ENCODE measurements around the gene ARID1A. TPM values are rescaled to one million over a fixed set of nuclear protein-coding genes. Genes with fewer than 3 reads are reported as not detected.
"Not testable (repeated sequence)": the region's sequence is repeated elsewhere in the genome, so short reads cannot be mapped to it uniquely, and the experiment has no call there.

The ARID1A gene
- total RNA-seq, 1 donor from 2014 or later, result 186 TPM

DNA sequence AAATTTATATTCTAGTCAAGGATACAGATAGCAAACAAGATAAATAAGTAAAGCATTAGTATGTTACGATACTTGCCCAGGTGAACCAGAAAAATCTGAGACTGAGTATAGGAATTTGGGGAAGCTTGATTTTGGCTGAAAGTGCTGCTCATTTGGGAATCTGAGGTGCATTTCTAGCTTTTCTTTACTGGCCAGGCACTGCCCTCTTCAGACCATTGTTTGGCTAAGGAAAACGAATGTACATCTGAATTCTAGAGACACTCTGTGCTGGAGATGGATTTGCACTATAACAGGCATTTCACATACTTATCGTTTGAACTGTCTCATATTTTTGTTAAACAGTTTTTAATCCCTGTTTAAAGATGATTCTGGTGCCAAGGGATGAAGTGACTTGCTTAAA, 23.4 kb downstream of the ARID1A start:
- no peak for DNase-seq (ENCODE audit: low spot score, unreplicated experiment)
- Mint-ChIP-seq H3K9me3 (ENCODE audit: low read depth) (no peaks in the 10 kb centered on the region), H3K4me3 (ENCODE audit: low read depth) (no peak overlapping the region), H3K4me1 (ENCODE audit: low read depth) (peaks cover 68% of the 10 kb centered on the region), H3K27ac (peak overlapping the region; percentile 81), H3K27me3 (no peaks in the 10 kb centered on the region), H3K36me3 (ENCODE audit: insufficient read depth) (peaks cover 12% of the 10 kb centered on the region)
- TF ChIP-seq, protein P1, sequence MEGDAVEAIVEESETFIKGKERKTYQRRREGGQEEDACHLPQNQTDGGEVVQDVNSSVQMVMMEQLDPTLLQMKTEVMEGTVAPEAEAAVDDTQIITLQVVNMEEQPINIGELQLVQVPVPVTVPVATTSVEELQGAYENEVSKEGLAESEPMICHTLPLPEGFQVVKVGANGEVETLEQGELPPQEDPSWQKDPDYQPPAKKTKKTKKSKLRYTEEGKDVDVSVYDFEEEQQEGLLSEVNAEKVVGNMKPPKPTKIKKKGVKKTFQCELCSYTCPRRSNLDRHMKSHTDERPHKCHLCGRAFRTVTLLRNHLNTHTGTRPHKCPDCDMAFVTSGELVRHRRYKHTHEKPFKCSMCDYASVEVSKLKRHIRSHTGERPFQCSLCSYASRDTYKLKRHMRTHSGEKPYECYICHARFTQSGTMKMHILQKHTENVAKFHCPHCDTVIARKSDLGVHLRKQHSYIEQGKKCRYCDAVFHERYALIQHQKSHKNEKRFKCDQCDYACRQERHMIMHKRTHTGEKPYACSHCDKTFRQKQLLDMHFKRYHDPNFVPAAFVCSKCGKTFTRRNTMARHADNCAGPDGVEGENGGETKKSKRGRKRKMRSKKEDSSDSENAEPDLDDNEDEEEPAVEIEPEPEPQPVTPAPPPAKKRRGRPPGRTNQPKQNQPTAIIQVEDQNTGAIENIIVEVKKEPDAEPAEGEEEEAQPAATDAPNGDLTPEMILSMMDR (IDR thresholded peaks at IDR 0.05; ENCODE audit: unreplicated experiment), result no peak

DNA sequence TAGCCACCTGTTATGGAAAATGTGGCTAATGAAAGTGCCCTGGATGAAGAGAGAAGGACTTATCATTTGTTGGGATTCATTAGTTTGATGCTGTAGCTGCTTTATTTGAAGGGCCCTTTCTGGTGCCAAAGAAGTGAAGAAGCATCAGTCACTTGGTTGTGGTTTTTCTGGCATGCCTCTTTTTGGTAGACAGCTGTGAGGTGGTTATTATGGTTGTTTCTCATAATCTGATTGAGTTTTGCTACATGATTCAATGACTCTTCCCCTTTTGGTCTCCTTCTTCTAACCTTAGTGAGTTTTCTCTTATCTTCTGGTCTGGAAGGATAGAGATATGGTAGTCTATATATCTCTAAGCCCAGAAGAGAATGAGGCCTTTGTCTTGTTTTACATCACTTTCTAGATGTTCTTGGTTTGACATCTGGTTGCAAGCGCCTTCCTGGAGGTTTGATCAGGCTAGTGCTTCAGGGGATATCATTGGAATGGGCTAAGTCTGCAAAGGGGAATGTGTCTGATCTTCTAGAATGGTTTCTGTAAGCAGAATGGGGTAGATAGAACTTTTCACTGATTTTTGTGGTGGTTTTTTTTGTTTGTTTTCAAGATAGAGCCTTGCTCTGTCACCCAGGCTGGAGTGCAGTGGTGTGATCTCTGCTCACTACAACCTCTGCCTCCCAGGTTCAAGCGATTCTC, 26.0 kb downstream of the ARID1A start:
- H3K4me3 Mint-ChIP-seq (ENCODE audit: low read depth), result no peak overlapping the region
- no peaks in the 10 kb centered on the region for H3K27me3 Mint-ChIP-seq
- H3K4me1 Mint-ChIP-seq (ENCODE audit: low read depth), result peaks cover 66% of the 10 kb centered on the region
- peak overlapping the region; percentile 38 for H3K27ac Mint-ChIP-seq
- TF ChIP-seq, protein P1 (IDR thresholded peaks at IDR 0.05; ENCODE audit: unreplicated experiment), result no peak
- peaks cover 12% of the 10 kb centered on the region for H3K36me3 Mint-ChIP-seq (ENCODE audit: insufficient read depth)
- no peak for DNase-seq (ENCODE audit: low spot score, unreplicated experiment)
- no peaks in the 10 kb centered on the region for H3K9me3 Mint-ChIP-seq (ENCODE audit: low read depth)

DNA sequence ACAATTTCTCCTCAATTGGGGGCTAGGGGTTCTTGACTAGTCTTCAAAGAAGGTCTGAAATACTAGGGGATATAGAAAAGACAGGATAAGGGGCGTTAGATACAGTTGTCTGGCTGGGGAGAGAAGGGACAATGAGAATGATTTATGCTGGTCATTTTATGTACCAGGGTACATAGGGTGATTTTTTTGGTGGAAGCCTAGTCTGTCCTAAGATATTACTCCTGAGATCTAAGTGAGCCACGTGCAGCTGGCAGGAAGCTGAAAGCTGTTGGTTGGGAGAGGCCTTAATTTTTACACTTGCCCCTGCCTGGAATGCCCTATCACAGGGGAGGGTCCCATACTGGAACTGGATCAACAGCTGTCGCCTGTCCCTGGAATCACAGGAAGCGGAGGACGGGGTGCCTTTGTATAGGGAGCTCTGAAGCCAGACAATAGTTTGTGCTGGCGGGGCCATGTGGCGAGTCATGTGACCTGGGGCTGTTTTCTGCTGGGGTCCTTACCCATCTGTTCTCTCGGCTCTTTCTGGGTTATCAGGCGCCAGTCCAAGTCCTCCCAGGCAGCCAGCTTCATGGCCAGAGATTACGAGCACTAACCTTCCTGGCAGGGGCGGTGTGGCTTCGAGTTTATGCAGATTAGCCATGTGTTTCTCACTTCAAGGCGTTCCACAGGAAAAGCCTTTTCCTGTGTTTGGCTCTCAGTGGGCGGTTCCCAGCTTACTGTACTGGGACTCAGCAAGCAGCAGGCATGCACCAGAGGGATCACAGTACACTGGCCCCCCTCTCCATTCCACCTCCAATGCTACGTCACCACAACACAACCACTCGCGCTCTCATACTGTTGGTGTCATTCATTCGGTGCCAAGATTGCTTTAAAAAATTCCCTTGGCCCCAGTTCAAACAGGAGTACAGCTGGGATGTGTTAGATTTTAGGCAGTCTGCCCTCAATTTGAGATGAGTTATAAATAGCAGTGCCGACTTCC, 27.5 kb downstream of the ARID1A start:
- peak overlapping the region; percentile 46 for H3K4me3 Mint-ChIP-seq (ENCODE audit: low read depth)
- no peaks in the 10 kb centered on the region for H3K27me3 Mint-ChIP-seq
- peak overlapping the region; percentile 74 for H3K27ac Mint-ChIP-seq
- H3K36me3 Mint-ChIP-seq (ENCODE audit: insufficient read depth), result peaks cover 12% of the 10 kb centered on the region
- peaks cover 67% of the 10 kb centered on the region for H3K4me1 Mint-ChIP-seq (ENCODE audit: low read depth)
- no peak for DNase-seq (ENCODE audit: low spot score, unreplicated experiment)
- H3K9me3 Mint-ChIP-seq (ENCODE audit: low read depth), result no peaks in the 10 kb centered on the region
- TF ChIP-seq, protein P1 (IDR thresholded peaks at IDR 0.05; ENCODE audit: unreplicated experiment), result no peak

DNA sequence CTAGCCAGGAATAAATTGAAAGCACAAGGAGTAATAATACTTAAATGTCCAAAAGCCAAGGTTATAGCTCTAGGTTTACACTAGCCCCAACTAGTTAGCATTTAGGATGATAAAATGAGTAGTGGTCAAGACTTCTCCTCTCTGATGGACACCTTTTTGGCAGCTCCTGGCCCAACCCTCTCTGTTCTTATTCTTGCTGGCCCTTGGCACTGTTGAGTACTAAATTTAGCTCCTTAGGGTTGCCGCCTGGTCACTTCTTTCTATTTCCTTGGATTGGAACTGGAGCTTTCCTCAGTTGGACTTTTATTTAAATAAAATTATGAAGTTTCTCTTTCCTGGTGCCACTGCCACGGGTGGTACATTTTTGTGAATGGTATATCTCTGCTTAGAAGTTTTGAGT, 28.3 kb downstream of the ARID1A start:
- Mint-ChIP-seq H3K4me3 (ENCODE audit: low read depth) (no peak overlapping the region), H3K27ac (peak overlapping the region; percentile 54), H3K4me1 (ENCODE audit: low read depth) (peaks cover 65% of the 10 kb centered on the region), H3K27me3 (no peaks in the 10 kb centered on the region), H3K36me3 (ENCODE audit: insufficient read depth) (peaks cover 6% of the 10 kb centered on the region), H3K9me3 (ENCODE audit: low read depth) (no peaks in the 10 kb centered on the region)
- no peak for DNase-seq (ENCODE audit: low spot score, unreplicated experiment)
- TF ChIP-seq, protein P1 (IDR thresholded peaks at IDR 0.05; ENCODE audit: unreplicated experiment), result no peak

DNA sequence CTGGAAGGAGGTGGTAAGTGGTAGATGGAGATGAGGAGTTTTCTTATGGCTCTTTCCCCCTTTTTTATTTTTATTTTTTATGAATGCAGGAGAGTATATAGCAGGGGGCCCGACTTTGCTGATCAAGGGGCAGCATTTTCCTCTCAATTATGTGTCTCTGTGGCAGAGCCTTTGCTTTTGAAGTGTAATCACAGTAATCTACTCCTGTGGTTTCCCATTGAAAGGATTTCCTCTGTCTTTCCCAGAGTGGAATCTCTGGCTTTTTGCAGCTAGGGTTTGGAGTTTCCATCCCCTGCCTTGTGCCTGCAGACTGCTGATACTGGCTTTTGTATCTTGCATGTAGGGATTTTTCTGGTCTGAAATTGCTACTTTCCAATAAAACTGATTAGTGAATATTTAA, 29.1 kb downstream of the ARID1A start:
- Mint-ChIP-seq H3K4me3 (ENCODE audit: low read depth) (no peak overlapping the region), H3K27me3 (no peaks in the 10 kb centered on the region), H3K36me3 (ENCODE audit: insufficient read depth) (peaks cover 4% of the 10 kb centered on the region), H3K4me1 (ENCODE audit: low read depth) (peaks cover 62% of the 10 kb centered on the region), H3K27ac (peak overlapping the region; percentile 54), H3K9me3 (ENCODE audit: low read depth) (no peaks in the 10 kb centered on the region)
- TF ChIP-seq, protein P1 (IDR thresholded peaks at IDR 0.05; ENCODE audit: unreplicated experiment), result no peak
- DNase-seq (ENCODE audit: low spot score, unreplicated experiment), result no peak

DNA sequence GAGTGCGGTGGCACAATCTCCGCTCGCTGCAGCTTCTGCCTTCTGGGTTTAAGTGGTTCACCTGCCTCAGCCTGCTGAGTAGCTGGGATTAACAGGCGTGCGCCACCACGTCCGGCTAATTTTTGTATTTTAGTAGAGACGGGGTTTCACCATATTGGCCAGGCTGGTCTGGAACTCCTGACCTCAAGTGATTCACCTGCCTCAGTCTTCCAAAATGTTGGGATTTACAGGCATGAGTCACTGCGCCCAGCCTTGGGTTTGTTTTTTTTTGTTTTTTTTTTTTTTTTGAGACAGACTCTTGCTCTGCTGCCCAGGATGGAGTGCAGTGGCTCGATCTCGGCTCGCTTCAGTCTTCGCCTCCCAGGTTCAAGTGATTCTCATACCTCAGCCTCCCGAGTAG, 30.1 kb downstream of the ARID1A start:
- peaks cover 63% of the 10 kb centered on the region for H3K4me1 Mint-ChIP-seq (ENCODE audit: low read depth)
- DNase-seq (ENCODE audit: low spot score, unreplicated experiment); H3K27me3 Mint-ChIP-seq; H3K36me3 Mint-ChIP-seq (ENCODE audit: insufficient read depth); H3K27ac Mint-ChIP-seq; H3K9me3 Mint-ChIP-seq (ENCODE audit: low read depth); H3K4me3 Mint-ChIP-seq (ENCODE audit: low read depth): not testable (repeated sequence)
